ENCODE measurements around the gene VSNL1. TPM values are rescaled to one million over a fixed set of nuclear protein-coding genes. Genes with fewer than 3 reads are reported as not detected.
A peak's percentile ranks its signal among the peaks of the same experiment; 100 is the strongest.

Gene VSNL1
- polyA plus RNA-seq, 1 donor, result 4.9 TPM

DNA sequence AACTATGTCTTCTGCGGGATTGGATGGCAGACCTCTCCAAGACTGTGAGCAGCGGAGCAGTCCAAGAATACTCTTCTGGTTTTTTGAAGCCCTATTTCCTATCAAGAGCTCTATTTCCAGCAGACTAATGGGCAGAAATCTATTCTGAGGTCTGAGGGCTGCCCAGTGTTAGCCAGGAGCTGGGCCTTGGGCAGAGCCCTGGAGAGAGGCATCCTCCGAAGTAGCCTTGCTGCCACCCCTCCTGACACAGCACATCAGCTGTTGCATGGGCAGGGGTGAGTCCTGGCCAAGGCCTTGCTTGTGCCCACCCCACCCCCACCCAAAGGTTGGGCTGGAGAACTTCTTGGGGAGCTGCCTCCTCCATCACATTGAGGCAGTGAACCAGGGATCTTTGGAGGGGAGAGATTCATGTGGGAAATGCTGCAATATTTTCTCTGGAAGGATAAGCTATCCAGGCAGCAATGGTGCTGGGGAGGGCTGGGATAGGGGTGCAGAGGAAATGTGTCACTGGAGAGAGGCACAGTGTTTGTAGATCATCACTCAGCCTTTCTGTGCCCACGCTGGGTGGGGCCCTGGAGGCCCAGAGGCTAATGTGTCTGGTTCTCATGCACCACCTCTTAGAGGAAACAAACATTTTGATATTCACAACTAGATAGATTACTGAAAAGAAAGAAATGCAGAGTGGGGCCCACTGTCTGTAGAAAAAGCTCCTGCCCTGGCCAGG, 104.7 kb downstream of the VSNL1 start:
- no peak for DNase-seq (ENCODE audit: low read depth)

DNA sequence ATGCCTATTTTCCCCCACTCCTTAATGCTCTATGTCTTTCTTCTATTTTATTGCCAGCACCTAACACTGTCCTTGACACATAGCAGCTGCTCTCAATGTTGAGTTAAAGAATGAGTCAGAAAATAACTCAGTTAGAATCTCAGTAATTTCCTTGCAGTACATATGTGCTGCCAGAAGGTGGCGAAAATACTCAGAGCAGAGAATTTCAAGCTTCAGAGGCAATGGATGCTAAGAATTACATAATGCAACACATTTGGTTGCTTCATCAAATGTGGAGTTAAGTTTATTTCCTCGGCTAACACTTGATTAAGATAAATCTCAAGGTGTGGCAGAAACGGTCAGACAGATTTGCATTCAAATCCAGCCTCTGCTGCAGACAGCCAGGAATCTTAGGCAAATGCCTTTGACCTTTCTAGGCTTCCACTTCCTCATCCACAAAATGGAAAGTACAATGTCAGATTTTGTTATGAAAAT, 105.6 kb downstream of the VSNL1 start:
- peak; percentile 29 for DNase-seq (ENCODE audit: low read depth)

DNA sequence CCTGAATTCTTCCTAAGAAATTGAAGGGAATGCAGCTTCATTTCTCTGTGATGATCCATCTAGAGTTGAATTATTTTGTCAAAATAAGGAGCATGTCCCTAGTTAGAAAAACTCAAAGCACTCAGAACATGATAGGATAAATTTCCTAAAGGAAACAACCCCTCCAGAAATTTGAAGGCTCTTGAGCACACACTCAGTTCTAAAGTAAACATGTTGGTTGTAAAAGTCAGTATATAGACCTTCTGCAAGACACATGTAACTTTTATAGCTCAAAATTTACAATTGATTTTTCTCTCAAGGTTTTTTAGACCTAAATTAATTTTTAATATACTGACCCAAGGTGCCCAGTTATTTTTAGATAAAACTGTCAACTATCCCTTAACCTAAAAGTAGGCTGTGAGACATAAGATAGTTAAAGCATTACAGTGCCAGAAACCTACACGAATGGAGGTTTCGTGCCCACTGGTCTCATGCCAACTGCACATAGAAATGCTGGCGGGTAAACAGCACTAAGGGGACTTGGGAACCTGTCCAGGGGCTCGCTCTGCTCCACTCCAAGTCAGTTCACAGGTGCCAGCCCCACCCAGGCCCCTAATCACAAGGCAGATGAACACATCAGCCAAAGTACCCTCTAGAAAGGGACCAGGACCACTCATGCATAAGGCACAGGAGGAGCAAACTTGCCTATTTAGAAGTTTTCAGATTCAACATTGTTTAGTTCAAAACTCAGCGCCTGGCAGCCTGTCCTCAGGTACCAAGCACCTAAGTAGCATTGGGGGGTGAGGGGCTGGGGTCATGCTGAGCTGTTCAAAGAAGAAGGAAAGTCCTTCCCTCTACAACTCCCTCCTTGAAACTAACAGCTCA, 106.6 kb downstream of the VSNL1 start:
- DNase-seq (ENCODE audit: low read depth), result no peak

DNA sequence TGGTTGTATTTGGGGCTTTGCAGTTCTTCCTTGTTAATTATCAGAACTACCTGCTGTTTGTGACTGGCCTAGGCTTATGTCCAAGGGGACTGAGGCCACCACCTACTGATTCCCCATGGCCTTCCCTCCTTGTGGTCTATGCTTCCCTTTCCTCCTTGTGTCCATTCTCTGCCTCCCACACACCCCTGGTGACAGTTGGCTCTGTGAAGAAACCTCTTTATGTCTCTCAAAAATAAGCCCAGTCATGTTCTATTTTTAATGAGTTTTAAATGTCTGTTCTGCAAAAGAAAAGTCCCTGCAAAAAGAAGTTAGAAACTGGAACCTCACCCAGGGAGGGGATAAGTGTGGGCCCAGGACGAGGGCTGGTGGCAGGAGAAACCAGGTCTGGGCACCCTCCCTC, 108.1 kb downstream of the VSNL1 start:
- DNase-seq (ENCODE audit: low read depth), result no peak

DNA sequence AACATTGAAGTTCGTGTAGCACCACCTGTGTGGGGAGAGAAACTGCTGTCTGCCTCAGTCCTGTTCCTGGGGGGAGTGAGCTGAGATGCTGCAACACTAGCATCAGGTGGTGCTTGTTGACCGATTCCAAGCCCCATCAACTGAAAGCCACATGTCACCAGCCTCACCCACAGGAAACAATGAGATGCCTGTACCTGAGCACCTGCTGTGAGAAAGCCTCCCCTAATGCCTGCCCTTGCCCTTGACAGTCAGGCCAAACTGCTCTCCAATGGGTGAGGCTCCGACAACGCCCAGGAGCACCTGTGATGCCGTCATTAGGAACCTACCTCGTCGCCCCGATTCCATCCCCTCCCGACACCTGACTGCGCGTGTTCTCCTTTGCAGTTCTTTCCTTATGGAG, 108.5 kb downstream of the VSNL1 start:
- DNase-seq (ENCODE audit: low read depth), result no peak

DNA sequence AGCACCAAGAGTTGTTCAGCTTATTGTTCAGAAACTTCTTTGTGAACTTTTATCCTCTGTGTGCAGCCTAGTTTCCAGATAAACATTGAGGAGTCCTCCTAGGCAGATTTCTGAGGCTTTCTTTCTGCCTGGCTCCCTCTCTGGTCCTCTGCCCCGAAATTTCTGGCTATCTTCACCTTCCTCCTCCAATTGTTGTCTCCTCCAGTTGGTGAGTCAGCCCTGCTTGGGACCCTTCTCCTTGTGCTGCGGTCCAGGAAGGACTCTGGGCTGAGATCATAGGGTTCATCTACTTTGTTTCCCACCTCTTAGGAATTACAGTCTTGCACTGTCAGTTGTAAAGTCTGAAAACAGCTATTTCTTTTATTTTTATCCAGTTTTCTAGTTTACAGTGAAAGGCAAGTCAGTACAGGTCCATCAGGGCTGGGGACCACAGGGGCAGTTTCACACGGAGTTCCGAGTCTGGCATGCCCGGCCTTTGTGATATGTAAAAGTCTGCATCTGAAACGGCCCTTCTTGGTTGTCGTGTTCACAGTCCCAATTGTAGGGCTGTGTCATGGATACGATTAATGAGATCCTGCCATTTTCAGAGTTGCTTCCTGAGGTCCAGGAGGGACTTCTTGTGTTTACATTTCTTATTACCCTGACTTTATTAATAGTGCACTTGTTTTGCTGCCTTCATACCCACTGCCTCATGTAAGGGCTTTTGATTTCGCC, 112.3 kb downstream of the VSNL1 start:
- no peak for DNase-seq (ENCODE audit: low read depth)

DNA sequence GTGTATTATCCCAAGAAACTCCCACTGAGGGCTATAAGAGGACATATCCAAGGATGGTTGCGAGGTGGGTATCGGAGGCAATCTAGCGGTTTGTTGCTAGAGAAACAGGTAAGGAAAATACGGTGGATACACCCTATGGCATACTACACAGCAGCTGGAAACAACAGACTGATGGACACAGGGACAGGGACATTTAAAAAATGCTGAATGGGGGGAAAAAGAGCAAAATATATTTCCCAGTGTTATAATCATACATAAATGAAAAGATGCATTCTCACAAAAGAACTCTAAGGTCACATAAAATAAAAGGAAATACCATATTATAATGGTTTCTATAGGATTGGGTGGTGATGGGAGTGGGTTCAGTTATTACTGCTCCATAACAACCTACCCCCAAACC, 117.3 kb downstream of the VSNL1 start:
- DNase-seq (ENCODE audit: low read depth), result no peak

DNA sequence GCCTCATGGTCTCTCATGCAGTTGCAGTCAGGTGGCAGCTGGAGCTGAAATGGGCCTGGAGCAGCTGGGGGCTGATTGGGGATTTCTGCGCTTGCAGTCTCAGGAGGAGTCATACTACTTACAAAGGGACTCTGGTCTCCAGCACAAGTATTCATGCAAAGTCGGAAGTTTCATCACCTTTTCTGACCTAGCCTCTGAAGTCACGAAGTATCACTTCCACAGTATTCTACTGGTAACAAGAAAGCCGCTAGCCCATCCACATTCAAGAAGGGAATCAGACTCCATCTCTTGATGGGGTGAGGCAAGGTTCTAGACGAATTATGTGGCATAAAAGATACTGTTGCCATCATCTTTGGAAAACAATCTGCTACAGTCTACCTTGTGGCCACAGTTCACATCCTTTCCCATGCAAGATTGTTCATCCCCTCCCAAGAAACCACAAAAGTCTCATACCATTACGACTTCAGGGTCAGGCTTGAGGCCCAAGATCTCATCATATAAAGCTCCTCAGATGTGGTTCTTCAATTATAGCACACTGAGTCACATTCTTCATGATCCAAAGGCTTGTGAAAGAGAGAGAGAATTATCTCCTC, 117.9 kb downstream of the VSNL1 start:
- no peak for DNase-seq (ENCODE audit: low read depth)

DNA sequence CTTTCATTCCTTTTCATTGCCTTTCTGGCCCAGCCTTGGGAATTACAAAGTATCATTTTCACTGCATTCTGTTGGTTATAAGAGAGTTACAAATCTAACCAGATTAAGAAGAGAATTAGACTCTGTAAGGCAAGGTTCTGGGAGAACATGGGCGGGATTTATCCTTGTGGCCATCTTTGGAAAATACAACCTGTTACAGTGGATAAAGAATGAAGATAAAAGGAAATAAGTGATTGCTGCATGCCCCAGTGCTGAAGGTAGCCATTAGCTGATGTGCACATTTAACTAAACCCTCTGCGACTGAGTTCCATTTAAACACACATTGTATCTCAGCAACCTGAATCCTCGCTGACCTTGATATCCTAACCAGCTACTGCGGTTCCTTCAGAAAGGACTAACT, 119.7 kb downstream of the VSNL1 start:
- DNase-seq (ENCODE audit: low read depth), result no peak

DNA sequence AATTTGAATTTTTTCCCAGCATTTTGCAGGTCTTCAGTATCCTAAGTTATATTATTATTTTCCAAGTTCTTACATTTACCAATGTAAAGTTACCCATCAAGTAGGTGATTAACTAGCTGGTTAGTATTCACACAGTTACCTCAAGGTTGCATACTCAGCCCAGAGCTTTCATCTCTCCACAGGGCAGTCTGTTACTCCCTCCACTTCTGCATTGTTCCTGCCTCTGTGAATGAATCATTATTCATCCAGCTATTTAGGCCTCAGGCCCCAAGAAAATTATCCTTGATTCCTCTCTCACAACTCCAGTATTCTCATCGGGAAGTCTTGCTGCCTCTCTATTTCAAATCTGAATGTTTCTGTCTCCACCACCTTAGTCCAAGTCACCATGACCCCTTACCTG, 121.0 kb downstream of the VSNL1 start:
- DNase-seq (ENCODE audit: low read depth), result no peak

DNA sequence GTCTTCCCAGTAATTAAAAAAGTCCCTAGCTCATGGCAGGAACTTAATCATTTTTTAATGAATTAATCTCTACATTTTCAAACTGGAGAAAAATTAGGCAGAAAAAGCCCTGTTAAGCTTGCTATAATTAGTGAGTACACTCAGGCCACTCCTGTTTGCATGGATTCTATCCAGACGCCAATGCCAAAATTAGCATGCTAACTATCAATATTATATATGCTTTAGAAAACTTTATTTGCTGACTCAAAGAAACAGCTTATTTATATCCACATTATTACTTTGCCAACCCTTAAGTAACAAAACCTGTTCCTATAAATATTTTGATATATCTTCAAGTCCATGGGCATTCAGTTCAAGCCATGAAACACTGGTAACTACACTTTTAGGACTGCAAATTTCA, 122.2 kb downstream of the VSNL1 start:
- DNase-seq (ENCODE audit: low read depth), result no peak

DNA sequence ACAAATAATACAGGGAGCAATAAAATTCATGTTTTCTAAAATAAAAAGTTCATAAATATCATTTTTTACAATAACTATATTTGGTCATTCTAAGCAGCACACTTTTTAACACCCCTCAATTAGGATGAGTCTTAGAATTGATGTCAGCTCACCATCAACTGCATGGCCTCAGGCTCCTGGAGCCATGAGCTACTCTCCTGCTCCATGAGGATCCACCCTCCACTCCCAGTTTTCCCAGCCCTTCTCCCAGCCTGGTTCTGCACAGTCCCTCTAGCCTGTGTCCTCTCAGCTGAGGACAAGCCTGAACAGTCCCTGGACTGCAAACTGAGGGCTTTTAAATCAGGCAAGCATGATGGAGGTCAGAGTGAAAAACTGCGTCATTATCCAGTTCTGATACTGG, 124.0 kb downstream of the VSNL1 start:
- DNase-seq (ENCODE audit: low read depth), result no peak

DNA sequence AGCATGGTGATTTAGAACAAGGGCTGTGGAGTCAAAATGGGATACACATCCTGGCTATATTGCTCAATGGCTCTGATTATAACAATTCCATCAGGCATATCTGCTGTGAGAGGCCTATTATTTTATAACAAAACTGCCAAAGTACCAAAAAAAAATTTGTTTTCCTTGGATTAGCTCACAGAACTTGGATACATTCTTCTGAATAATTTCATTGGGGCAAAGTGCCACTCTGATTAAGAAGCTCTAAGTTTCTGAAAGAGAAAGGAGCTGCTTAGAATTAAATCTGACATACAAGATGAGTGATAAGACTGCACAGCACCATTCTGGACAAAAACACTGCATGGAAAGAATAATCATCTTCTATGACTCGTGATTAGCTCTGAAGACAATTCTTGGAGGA, 127.4 kb downstream of the VSNL1 start:
- DNase-seq (ENCODE audit: low read depth), result no peak

DNA sequence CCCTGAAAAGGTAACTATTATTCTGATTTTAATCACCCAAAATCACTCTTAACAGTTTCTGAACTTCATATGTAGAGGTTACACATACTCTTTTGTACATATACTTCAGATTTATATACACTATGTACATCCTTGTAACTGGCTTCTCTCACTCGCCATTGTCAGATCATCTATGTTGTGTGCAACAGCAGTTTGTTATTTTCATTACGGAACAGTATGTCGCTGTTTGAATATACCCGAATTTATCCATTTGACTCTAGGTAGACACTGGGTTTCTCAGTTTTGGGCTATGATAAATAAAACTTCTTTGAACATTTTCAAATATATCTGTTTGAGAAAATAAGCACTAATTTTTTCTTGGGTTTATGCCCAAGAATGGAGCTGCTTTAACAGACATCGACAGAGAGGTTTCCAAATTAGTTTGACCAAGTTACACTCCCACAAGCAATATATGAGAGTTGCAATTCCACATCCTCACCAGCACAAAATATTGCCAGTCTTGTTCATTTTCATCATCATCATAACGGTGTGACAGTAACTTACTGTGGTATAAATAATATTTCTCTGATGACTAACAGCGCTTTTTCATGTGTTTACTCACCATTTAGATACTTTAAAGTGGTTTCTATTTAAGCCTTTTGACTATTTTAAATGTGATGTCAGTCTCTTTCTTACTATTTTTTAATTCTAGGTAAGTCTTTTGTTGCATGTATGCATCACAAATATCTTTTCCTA, 132.3 kb downstream of the VSNL1 start:
- DNase-seq (ENCODE audit: low read depth), result no peak

DNA sequence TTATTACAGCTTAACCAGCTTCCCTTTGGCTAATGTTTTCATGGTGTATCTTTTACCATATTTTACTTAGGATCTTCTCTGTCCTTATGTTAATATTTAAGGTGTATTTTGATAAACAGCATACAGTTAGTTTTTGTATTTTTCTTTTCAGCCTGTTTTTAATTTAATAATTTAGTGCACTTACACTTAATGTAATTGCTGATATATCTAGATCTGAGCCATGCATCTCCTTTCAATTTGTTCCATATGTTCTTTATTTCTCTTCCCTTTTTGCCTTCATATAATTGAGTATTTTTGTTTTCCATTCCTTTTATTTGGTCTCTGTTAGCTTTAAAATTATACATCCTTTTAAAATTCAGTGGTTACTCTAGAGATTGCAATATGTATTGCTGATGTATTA, 134.3 kb downstream of the VSNL1 start:
- DNase-seq (ENCODE audit: low read depth), result no peak

DNA sequence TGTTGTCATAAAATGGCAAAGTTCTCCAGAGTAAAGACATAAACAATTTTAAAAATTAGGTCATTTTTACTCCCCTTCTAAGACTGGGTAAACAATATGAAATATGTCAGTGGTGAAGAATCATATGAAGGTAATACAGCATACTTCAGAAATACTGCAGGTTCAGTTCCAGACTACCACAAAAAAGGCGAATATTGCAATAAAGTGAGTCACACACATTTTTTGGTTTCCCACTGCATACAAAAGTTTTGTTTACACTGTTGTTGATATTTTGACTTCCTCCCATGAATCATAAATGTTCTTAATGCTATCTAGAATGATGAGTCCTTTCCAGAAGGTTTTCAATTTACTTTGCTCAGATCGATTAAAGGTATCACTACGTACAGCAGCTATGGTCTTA, 139.6 kb downstream of the VSNL1 start:
- no peak for DNase-seq (ENCODE audit: low read depth)

DNA sequence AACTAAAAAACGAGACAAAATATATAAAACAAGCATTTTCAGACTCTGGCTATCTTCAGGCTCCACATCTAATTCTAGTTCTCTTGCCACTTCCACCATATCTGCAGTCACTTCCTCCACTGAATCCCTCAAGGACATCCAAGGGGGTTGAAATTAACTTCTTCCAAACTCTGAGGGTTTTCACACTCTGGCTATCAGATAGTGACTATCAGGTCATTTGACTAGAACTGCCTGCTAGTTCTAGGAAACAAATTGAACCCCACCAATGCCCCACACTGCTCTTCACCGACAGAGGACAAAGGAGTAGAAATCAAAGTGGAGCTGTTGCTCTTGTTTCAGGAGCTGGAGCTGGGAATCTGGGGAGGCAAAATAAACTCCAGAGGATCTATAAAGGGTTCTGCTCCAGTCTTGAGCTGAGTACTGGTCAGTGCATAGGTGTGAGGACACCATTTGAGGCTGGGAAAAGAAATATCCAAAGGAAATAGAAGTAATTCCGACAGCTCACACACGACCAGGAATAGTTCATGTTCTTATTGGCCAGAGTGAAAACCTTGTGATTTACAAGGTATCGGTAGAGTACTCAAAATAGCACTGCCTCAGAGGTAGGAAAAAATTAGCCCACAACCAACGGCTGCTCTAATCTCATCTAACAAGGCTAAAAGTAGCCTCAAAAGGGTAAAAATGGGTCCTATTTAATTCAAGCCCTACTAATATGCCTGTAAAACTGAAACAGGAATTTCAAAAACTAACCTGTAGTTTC, 141.8 kb downstream of the VSNL1 start:
- DNase-seq (ENCODE audit: low read depth), result no peak

DNA sequence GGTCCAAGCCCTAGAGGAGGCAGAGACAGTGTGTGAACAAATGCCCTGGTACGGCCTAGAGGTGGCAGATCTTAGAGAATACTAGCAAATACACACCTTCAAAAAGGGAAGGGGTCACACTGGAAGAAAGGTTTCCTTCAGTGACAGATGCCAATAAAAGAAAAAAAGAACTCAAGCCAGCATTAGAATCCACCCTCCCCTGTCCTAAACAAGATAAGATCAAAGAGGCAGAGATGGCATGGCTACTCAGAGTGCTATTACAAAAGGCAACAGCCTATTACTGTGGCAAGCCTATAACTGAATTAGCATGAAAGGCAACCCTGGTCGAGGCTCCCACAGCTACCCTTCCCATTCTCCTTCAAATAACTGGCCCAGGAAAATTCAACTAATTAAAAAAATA, 143.5 kb downstream of the VSNL1 start:
- no peak for DNase-seq (ENCODE audit: low read depth)

DNA sequence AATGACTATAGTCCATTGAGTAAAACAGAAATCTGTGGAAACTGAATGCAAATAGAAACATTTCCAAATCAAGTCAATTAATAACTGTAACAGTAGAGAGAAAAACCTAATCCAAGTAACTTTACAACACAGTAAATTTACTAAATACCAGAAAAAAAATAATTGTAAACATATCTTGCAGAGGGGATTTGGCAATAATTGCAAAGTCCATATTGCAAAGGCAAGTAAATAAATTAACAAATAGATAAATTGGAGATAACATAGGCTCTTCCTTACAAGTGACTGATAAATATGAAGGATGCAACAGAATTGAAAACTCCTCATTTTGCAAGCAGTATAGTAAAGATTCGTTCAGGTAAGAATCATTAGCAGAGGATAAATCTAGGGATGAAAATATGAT, 148.1 kb downstream of the VSNL1 start:
- DNase-seq (ENCODE audit: low read depth), result no peak

DNA sequence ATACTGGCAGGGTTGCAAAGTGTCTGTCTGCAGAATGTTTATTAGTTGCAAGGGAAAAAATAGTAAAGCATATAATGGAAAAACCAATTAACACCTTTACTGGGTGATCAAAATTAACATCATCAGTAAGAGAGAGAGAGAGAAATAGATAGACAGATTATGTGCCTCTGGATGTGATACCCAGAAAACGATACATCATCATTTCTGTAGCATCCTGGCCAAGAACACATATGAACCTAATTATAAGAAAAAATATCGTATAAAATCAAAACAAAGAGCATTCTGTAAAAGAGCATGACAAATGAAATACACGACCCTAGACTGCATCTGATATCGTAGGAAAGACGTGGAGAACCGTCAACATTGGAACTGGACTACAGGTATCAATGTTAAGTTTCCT, 148.5 kb downstream of the VSNL1 start:
- DNase-seq (ENCODE audit: low read depth), result no peak

DNA sequence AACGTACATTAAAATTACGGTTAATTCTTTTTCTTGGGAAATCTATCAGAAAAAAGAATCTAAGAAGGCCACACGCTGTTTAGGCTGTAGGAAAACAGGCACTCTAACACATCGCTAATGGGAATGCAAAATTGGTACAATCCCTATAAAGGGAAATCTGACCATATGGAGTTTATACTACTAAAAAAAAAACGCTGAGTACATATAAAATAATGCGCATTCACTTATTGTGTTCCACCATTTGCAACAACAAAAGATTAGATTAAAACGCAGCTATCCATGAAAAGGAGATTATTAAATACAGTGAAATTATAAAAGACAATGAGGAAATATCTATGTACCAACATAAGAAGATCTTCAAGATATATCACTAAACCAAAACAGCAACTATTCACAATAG, 150.3 kb downstream of the VSNL1 start:
- no peak for DNase-seq (ENCODE audit: low read depth)

Data from forelimb muscle (tissue), 1 donor.